ENCODE measurements around the gene UGT8. TPM values are rescaled to one million over a fixed set of nuclear protein-coding genes. Genes with fewer than 3 reads are reported as not detected.

Gene UGT8, protein sequence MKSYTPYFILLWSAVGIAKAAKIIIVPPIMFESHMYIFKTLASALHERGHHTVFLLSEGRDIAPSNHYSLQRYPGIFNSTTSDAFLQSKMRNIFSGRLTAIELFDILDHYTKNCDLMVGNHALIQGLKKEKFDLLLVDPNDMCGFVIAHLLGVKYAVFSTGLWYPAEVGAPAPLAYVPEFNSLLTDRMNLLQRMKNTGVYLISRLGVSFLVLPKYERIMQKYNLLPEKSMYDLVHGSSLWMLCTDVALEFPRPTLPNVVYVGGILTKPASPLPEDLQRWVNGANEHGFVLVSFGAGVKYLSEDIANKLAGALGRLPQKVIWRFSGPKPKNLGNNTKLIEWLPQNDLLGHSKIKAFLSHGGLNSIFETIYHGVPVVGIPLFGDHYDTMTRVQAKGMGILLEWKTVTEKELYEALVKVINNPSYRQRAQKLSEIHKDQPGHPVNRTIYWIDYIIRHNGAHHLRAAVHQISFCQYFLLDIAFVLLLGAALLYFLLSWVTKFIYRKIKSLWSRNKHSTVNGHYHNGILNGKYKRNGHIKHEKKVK
- total RNA-seq, result 10 to 100 TPM in 1 of 2 donors, 1 to 10 TPM in 1; 4.8 to 10.4 TPM
- 3.9 TPM for polyA plus RNA-seq (2013, experiment 1 of 2)
- 3.4 TPM for polyA plus RNA-seq (2013, experiment 2 of 2)
- long read RNA-seq, experiment 1, partial matches to known transcripts, result 3 of 7 reads
- long read RNA-seq, experiment 1, other reads (novel, unspliced or antisense), result 2 of 7 reads
- long read RNA-seq, experiment 2, full-length matches to known transcripts, result 11 of 16 reads
- long read RNA-seq, experiment 2, partial matches to known transcripts, result 1 of 16 reads
- long read RNA-seq, experiment 2, other reads (novel, unspliced or antisense), result 4 of 16 reads
- long read RNA-seq, experiment 3, full-length matches to known transcripts, result 19 of 28 reads
- long read RNA-seq, experiment 3, partial matches to known transcripts, result 1 of 28 reads
- long read RNA-seq, experiment 3, other reads (novel, unspliced or antisense), result 8 of 28 reads
- long read RNA-seq, experiment 4, full-length matches to known transcripts, result 3 of 7 reads
- long read RNA-seq, experiment 4, partial matches to known transcripts, result 2 of 7 reads
- long read RNA-seq, experiment 4, other reads (novel, unspliced or antisense), result 2 of 7 reads

DNA sequence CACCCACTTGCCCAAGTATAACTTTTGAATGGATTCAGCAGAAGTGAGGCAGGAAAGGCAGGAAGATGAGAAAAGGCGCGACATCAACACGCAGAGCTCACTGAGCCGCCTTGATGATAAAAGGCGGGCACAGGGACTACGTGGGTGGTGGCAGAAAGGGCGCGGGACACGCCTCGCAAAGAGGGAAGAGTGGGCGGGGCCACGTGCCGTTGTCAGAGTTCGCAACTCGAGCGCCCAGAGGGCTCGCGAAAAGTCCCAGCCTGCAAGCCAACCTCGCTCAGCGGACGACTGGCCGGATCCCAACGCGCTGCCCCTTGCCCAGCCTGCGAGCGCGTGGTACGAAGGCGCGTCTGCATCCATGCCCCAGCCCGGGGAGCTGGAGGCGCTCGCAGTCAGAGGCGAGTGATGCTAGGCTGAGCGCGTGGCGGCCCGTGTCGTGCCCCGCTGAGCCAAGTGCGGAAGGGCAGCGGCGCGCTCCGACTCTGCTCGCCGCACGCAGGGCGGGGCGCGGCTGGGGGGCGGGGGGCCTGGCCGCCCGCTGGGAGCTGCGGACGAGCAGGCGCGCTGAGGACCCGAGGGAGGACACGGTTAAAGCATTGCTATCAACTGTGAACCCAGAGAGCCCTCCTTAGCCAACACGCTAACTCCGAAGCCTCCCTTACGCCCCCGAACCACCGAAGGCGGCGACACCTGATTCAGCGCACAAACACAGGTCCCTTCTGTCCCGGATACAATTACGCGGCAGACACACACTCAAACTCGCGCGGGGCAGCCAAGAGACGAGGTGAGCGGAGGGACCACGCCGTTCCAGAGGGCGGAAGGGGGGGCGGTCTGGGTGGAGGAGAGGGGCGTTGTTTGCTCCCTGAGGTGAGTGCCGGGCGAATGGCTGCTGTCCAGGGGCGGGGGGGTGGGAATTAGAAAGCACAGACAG is at the start of gene UGT8:
UGT8 (plus strand) TSS at position 617 of the 931 bp plus-strand sequence. CDS start 24,074 bp downstream, outside the sequence.
- Mint-ChIP-seq H3K36me3 (ENCODE audit: low read depth) (peaks cover 14% of the 10 kb centered on the region), H3K27ac (no peak within 1 kb of the TSS), H3K9me3 (peaks cover 20% of the 10 kb centered on the region), H3K4me3 (peak within 1 kb of the TSS; percentile 78), H3K27me3 (ENCODE audit: insufficient read depth) (peaks cover 27% of the 10 kb centered on the region), H3K4me1 (peaks cover 5% of the 10 kb centered on the region)
- Histone ChIP-seq H3K27ac (ENCODE audit: low read depth, low read length) (no peak within 1 kb of the TSS), H3K27me3 (ENCODE audit: control insufficient read depth, insufficient read depth, low read length, poor library complexity, severe bottlenecking) (peaks cover 26% of the 10 kb centered on the region), H3K9me3 (ENCODE audit: control insufficient read depth, low read length) (peaks cover 21% of the 10 kb centered on the region), H3K9ac (ENCODE audit: extremely low read depth, low read length, poor library complexity, severe bottlenecking) (no peak within 1 kb of the TSS), H3K36me3 (ENCODE audit: control insufficient read depth, insufficient read depth, low read length) (no peaks in the 10 kb centered on the region), H3K4me1 (ENCODE audit: control insufficient read depth, insufficient read depth, low read length) (no peaks in the 10 kb centered on the region), H3K4me3 (ENCODE audit: low read length) (peak within 1 kb of the TSS; percentile 88)
- peak; percentile 89 for DNase-seq
- 0 to 2% methylated on average over 15 to 82 of the region's 84 CpGs for WGBS, 2 experiments (ENCODE audit: insufficient coverage in 1 of 2, insufficient read length in 1 of 2)
- TF ChIP-seq, protein P1, sequence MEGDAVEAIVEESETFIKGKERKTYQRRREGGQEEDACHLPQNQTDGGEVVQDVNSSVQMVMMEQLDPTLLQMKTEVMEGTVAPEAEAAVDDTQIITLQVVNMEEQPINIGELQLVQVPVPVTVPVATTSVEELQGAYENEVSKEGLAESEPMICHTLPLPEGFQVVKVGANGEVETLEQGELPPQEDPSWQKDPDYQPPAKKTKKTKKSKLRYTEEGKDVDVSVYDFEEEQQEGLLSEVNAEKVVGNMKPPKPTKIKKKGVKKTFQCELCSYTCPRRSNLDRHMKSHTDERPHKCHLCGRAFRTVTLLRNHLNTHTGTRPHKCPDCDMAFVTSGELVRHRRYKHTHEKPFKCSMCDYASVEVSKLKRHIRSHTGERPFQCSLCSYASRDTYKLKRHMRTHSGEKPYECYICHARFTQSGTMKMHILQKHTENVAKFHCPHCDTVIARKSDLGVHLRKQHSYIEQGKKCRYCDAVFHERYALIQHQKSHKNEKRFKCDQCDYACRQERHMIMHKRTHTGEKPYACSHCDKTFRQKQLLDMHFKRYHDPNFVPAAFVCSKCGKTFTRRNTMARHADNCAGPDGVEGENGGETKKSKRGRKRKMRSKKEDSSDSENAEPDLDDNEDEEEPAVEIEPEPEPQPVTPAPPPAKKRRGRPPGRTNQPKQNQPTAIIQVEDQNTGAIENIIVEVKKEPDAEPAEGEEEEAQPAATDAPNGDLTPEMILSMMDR (conservative IDR thresholded peaks at IDR 0.05), result no peak

DNA sequence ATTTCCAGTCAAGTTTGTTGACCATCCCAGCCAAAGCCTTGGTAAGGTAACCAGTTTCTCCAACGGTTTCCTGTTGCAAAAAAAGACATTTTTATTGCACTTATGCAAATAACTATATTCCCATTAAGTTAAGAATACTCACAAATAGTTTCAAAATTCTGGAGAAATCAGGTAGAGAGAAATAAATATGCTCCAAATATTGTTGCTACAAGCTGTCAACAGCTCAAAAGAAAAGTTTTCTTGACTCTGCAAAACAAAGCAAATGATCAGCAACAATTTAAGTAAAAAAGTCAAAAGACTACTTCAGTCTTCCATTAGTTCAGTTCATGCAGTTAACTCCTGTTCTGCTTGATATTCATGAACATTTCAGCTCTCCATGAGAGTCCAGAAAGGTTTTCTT is 49.0 kb upstream of the UGT8 start:
- Histone ChIP-seq H3K9me3 (ENCODE audit: control insufficient read depth, low read length) (peaks cover 37% of the 10 kb centered on the region), H3K27me3 (ENCODE audit: control insufficient read depth, insufficient read depth, low read length, poor library complexity, severe bottlenecking) (no peaks in the 10 kb centered on the region), H3K4me3 (ENCODE audit: low read length) (peak overlapping the region; percentile 56), H3K36me3 (ENCODE audit: control insufficient read depth, insufficient read depth, low read length) (no peaks in the 10 kb centered on the region), H3K27ac (ENCODE audit: low read depth, low read length) (no peak overlapping the region), H3K9ac (ENCODE audit: extremely low read depth, low read length, poor library complexity, severe bottlenecking) (no peak overlapping the region), H3K4me1 (ENCODE audit: control insufficient read depth, insufficient read depth, low read length) (no peaks in the 10 kb centered on the region)
- Mint-ChIP-seq H3K4me3 (no peak overlapping the region), H3K27me3 (ENCODE audit: insufficient read depth) (no peaks in the 10 kb centered on the region), H3K36me3 (ENCODE audit: low read depth) (no peaks in the 10 kb centered on the region), H3K4me1 (no peaks in the 10 kb centered on the region), H3K27ac (no peak overlapping the region), H3K9me3 (peaks cover 38% of the 10 kb centered on the region)
- no peak for DNase-seq
- WGBS, 2 experiments (ENCODE audit: insufficient coverage in 1 of 2, insufficient read length in 1 of 2), result 61% methylated on average over 1 of the region's 1 CpG; no CpG with 5 or more reads in 1 of the 2 experiments
- TF ChIP-seq, protein P1 (conservative IDR thresholded peaks at IDR 0.05), result no peak

Data from endodermal cell (in vitro differentiated cells).